GM12874 (cell line): Measurements from ENCODE around the gene MAGI1.

Experiments
- TF ChIP-seq, protein P1 (sequence below): IDR thresholded peaks from 2 replicates; pipeline ENCODE4 v1.5.1; 2011; ENCODE audit warnings: low read depth, mild to moderate bottlenecking, control low read depth, low read length, moderate library complexity; ENCODE audit not compliant: insufficient read depth

MAGI1 gene

DNA sequence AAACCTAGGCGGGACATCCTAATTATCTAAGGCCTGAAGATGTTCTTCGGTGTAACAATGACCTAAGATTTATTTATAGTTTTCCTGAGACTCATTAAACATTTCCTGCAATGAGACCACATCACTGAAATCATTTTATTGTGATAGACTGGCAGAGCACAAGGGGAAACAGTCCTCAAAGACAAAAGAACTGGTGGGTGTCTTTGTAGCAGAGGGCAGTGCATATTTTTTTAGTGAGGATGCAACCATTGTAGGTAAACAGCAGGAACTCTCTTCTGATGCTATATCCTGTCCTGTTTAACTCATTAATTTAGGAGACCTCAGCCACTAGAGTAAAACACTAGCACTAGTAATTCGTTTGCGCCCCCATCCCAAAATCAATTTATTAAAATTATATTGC, 100.0 kb downstream of the MAGI1 start:
- TF ChIP-seq, protein P1, sequence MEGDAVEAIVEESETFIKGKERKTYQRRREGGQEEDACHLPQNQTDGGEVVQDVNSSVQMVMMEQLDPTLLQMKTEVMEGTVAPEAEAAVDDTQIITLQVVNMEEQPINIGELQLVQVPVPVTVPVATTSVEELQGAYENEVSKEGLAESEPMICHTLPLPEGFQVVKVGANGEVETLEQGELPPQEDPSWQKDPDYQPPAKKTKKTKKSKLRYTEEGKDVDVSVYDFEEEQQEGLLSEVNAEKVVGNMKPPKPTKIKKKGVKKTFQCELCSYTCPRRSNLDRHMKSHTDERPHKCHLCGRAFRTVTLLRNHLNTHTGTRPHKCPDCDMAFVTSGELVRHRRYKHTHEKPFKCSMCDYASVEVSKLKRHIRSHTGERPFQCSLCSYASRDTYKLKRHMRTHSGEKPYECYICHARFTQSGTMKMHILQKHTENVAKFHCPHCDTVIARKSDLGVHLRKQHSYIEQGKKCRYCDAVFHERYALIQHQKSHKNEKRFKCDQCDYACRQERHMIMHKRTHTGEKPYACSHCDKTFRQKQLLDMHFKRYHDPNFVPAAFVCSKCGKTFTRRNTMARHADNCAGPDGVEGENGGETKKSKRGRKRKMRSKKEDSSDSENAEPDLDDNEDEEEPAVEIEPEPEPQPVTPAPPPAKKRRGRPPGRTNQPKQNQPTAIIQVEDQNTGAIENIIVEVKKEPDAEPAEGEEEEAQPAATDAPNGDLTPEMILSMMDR = no peak

DNA sequence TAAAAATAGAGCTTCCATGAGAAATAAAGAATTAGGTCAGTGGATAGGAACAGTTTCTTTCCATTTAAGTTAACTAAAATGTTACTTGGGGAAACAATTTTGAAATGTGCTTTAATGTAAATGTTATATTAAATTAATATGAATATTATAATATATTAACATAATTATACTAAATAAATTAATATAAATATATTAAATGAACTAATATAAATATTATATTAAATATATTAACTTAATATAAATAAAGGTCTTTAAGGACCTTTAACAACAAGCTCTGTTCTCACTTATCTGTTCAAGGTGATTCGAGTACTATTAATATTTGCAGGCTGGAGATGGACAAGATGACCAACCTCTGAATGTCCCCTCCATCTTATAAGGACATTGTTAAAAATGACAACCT, 100.6 kb downstream of the MAGI1 start:
- TF ChIP-seq, protein P1 = no peak

DNA sequence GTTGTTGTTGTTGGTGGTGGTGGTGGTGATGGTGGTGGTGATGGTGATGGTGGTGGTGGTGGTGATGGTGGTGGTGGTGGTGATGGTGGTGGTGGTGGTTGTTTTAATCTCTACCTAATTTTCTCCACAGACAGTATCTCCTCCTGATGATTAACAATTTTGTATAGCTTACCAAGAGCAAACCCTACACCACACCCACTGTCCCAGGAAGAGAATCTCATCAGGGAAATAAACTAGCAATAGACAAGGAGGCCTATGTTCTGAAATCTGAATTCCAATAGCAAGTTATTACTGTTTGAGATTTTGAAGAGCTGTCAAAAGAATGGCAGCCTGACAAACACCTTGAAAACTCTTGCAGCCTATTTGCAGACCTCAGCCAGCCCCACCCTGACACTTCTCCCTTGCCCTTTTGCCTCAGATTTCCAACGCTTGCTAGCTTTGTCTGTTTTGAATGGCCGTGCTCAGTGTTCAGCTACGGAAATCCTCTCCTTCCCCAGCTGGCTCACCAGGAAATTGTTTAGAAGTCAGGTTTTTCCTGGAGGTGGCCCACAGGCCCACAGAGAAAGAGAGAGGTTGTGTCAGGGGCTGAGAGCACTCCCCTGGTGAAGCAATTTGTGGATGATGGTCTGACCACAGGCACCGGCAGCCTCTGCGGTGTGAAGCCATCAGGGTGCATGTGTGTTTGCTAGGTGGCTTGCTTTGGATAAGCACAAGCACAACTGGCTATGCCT, 101.6 kb downstream of the MAGI1 start:
- TF ChIP-seq, protein P1 = no peak

DNA sequence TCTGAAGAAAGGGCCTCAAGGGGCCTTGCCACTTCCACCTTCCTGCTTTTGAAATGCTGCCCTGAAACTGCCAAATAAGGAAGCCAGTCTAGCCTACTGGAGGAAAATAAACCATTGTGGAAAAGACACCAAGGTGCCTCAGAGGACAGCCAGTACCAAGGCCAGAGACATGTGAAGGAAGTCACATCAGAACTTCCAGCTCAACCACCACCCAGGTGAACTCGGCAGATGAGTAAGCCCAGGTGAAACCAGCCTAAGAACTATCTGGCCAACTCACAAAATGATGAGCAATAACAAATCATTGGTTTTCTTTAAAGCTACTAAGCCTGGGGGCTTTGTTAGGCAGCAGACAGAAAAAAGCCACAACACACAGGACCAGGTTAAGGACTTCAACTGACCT, 103.0 kb downstream of the MAGI1 start:
- TF ChIP-seq, protein P1 = no peak

DNA sequence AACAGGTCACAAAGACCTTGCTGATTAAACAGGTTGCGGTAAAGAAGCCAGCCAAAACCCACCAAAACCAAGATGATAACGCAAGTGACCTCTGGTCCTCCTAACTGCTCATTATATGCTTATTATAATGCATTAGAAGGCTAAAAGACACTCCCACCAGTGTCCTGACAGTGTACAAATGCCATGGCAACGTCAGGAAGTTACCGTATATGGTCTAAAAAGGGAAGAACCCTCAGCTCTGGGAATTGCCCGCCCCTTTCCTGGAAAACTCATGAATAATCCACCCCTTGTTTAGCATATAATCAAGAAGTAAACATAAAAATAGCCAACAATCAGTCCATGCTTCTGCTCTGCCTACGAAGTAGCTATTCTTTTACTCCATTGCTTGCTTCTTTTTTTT, 108.1 kb downstream of the MAGI1 start:
- TF ChIP-seq, protein P1 = no peak

DNA sequence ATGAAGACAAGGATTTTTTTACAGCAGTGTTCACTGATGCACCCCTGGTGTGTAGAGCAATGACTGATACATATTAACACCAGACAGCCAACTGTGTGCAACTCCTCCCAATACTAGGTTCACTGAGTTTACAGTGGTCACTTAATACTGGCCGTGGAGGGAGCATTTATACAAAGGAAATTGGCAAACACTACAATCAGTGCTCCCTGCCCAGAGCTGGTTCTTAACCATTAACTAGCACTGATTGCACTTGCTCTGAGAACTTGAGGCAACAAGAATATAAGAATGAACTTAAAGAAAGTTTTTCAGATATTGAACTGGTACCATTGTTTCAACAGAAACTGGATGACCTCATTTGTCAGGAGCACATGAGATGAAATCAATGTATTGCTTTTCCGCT, 110.6 kb downstream of the MAGI1 start:
- TF ChIP-seq, protein P1 = no peak

DNA sequence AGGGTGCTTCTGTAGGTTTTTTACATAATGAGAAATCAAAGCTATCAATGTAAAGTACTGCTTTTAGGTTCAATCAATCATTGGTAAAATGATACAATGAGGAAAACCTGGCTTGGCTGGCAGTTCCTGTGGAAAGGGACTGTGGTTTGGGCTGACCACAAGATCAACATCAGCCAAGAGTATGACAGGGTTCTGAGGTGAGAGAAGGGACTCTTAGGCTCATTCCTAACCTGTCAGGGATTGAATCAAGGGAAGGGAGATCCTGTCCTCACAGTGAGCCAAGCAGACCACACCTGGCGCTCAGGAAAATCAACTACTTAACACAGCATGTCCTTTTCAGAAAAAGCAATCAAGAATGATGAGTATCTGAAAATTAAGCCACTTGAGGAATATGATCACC, 111.1 kb downstream of the MAGI1 start:
- TF ChIP-seq, protein P1 = no peak
